Renal pelvis (tissue), 4 donors: ENCODE measurements around the gene HDAC10. TPM values are rescaled to one million over a fixed set of nuclear protein-coding genes. Genes with fewer than 3 reads are reported as not detected.

Experiments
- DNase-seq: peaks from one replicate; pipeline ENCODE4 v3.0.0-alpha.2; 2013
- polyA plus RNA-seq, 3 donors: library from polyadenylated mRNA; unstranded; fragments of 120-200 nt; gene quantifications; one replicate each; pipeline ENCODE4 v1.2.1, GENCODE V29; 2013; ENCODE audit not compliant: insufficient read length in 3 of 3

The HDAC10 gene
- polyA plus RNA-seq, 3 donors: 25.6 to 29.8 (median 26.7) TPM

GRCh38 chr22:50238755-50239154 is 12.3 kb downstream of the HDAC10 start:
- no peak for DNase-seq

- DNase-seq: no peak
Measured at GRCh38 chr22:50236731-50237409, 14.2 kb downstream of the HDAC10 start.

GRCh38 chr22:50233223-50233622 is 17.8 kb downstream of the HDAC10 start:
- DNase-seq: no peak

GRCh38 chr22:50232481-50233151 is 18.4 kb downstream of the HDAC10 start:
- DNase-seq: no peak

GRCh38 chr22:50229370-50229769 is 21.7 kb downstream of the HDAC10 start:
- DNase-seq: no peak

- no peak for DNase-seq
Measured at GRCh38 chr22:50228366-50228765, 22.7 kb downstream of the HDAC10 start.

GRCh38 chr22:50227579-50228215 is 23.4 kb downstream of the HDAC10 start:
- DNase-seq: no peak

GRCh38 chr22:50226875-50227165 is 24.2 kb downstream of the HDAC10 start:
- no peak for DNase-seq

GRCh38 chr22:50226063-50226874 is 24.8 kb downstream of the HDAC10 start:
- DNase-seq: no peak

GRCh38 chr22:50225200-50225969 is 25.7 kb downstream of the HDAC10 start:
- DNase-seq: no peak

GRCh38 chr22:50224071-50224470 is 27.0 kb downstream of the HDAC10 start:
- DNase-seq: no peak

- DNase-seq: no peak
Measured at GRCh38 chr22:50222508-50222907, 28.6 kb downstream of the HDAC10 start.

GRCh38 chr22:50221410-50222300 is 29.4 kb downstream of the HDAC10 start:
- DNase-seq: no peak

GRCh38 chr22:50220603-50221409 is 30.3 kb downstream of the HDAC10 start:
- no peak for DNase-seq

GRCh38 chr22:50219800-50220602 is 31.1 kb downstream of the HDAC10 start:
- DNase-seq: no peak

- no peak for DNase-seq
Measured at GRCh38 chr22:50218996-50219727, 31.9 kb downstream of the HDAC10 start.

GRCh38 chr22:50218153-50218995 is 32.7 kb downstream of the HDAC10 start:
- DNase-seq: no peak
